Gastrocnemius medialis (tissue), 4 donors: ENCODE data around the gene RHOT2.

Experiments used
- CTCF ChIP-seq, 5 experiments: fragments of 450-650 bp in 3 of 5; fragments of 200-600 bp in 2 of 5; sonication (generic) in 2 of 5; IDR thresholded peaks in 4 of 5; conservative IDR thresholded peaks in 1 of 5; 1 replicate in 4 of 5; 2 replicates in 1 of 5; pipeline ENCODE4 v1.5.1; 2016 to 2019; ENCODE audit warnings: antibody characterized with exemption in 5 of 5, mild to moderate bottlenecking in 3 of 5, moderate library complexity in 3 of 5
- POLR2A ChIP-seq, 2 donors: fragments of 450-650 bp; IDR thresholded peaks; one replicate each; pipeline ENCODE4 v1.6.1; 2017; ENCODE audit warnings: antibody characterized with exemption in 2 of 2, mild to moderate bottlenecking in 2 of 2, moderate library complexity in 2 of 2

DNA sequence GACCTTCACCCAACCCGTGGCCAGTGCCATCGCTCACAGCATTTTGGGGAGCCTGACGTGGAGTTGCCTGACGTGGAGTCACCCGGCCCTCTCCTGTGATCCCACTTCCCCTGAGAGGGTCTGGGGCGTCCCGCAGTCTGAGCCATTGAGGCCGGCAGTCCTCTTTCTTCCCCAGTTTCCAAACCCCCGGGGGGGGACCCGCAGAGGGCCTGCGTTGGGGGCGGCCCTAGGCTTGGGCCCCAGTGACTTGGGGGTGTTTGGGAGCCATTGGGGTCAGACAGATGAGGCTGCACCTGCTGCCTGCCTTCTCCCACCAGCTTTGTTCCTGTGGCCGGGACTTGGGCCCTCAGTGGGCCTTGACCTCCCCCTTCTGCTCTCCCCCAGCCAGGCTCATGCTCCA lies 1.7 kb downstream of the RHOT2 start:
- no peak for TF ChIP-seq CTCF (IDR thresholded peaks at IDR 0.05 in 4 of 5, conservative IDR thresholded peaks at IDR 0.05 in 1 of 5)
- no peak for TF ChIP-seq POLR2A (IDR thresholded peaks at IDR 0.05)
